HEK293 (cell line): ENCODE results near the gene ADRA2B.

Experiments
- CTCF ChIA-PET: fragments of 350-600 bp; formaldehyde crosslinking; extraction: SDS; loops from one replicate; lab custom pipeline; 2021; ENCODE audit warnings: antibody characterized with exemption; lab: Yijun Ruan, JAX
- POLR2A ChIA-PET: fragments of 300-600 bp; formaldehyde crosslinking; extraction: SDS; loops from one replicate; lab custom pipeline; 2020; ENCODE audit warnings: antibody characterized with exemption, inconsistent platforms; lab: Yijun Ruan, JAX
- H3K27ac ChIP-seq: fragments of 200-500 bp; sonication (Bioruptor generic); 2 replicates; pipeline ENCODE4 v1.5.1; 2014; ENCODE audit warnings: low read depth, low read length, control low read depth, inconsistent platforms; ENCODE audit errors: extremely low read depth
- H3K36me3 ChIP-seq, 2 experiments: fragments of 200-500 bp in 1 of 2; sonication (Bioruptor generic) in 1 of 2; 1 replicate in 1 of 2; 2 replicates in 1 of 2; pipeline ENCODE4 v1.5.1; 2014 to 2017; ENCODE audit warnings: inconsistent platforms in 2 of 2, low read length in 2 of 2; ENCODE audit not compliant: control insufficient read depth in 2 of 2, insufficient read depth in 1 of 2
- H3K4me1 ChIP-seq: fragments of 200-500 bp; sonication (Bioruptor generic); 2 replicates; pipeline ENCODE4 v1.5.1; 2014; ENCODE audit warnings: mild to moderate bottlenecking, low read length, inconsistent platforms; ENCODE audit not compliant: control insufficient read depth, insufficient read depth
- H3K4me3 ChIP-seq: 2 replicates; pipeline ENCODE4 v1.5.1; 2011; ENCODE audit warnings: low read depth, mild to moderate bottlenecking, control low read depth, low read length, moderate library complexity
- H3K9me3 ChIP-seq: fragments of 200-500 bp; sonication (Bioruptor generic); 2 replicates; pipeline ENCODE4 v1.5.1; 2014; ENCODE audit warnings: low read depth, low read length, inconsistent platforms; ENCODE audit not compliant: control insufficient read depth, insufficient read depth
- BCL6B ChIP-seq: fragments of 450-650 bp; formaldehyde crosslinking; IDR thresholded peaks from 2 replicates; pipeline ENCODE4 v1.5.1; 2017; ENCODE audit warnings: missing biosample characterization, missing genetic modification characterization
- KLF10 ChIP-seq: fragments of 450-650 bp; IDR thresholded peaks from 2 replicates; pipeline ENCODE4 v1.5.1; 2018; ENCODE audit warnings: missing biosample characterization, mild to moderate bottlenecking, missing genetic modification characterization
- KLF8 ChIP-seq: fragments of 450-650 bp; formaldehyde crosslinking; IDR thresholded peaks from 2 replicates; pipeline ENCODE4 v1.5.1; 2016; ENCODE audit warnings: missing biosample characterization, missing genetic modification characterization
- PRDM1 ChIP-seq: fragments of 450-650 bp; formaldehyde crosslinking; IDR thresholded peaks from 2 replicates; pipeline ENCODE4; 2016; ENCODE audit warnings: missing biosample characterization, missing genetic modification characterization
- SCRT2 ChIP-seq: fragments of 450-650 bp; formaldehyde crosslinking; IDR thresholded peaks from 2 replicates; pipeline ENCODE4 v1.5.1; 2016; ENCODE audit warnings: missing biosample characterization, missing genetic modification characterization
- SP2 ChIP-seq: fragments of 450-650 bp; formaldehyde crosslinking; IDR thresholded peaks from 2 replicates; pipeline ENCODE4 v1.5.1; 2016; ENCODE audit warnings: missing biosample characterization, missing genetic modification characterization
- YY1 ChIP-seq: fragments of 450-650 bp; formaldehyde crosslinking; IDR thresholded peaks from 2 replicates; pipeline ENCODE4 v1.5.1; 2018; ENCODE audit warnings: missing biosample characterization, missing genetic modification characterization
- ZNF10 ChIP-seq: fragments of 450-650 bp; formaldehyde crosslinking; IDR thresholded peaks from 2 replicates; pipeline ENCODE4 v1.5.1; 2017; ENCODE audit warnings: missing biosample characterization, missing genetic modification characterization
- ZNF18 ChIP-seq: fragments of 450-650 bp; formaldehyde crosslinking; IDR thresholded peaks from 2 replicates; pipeline ENCODE4 v1.5.1; 2016; ENCODE audit warnings: missing biosample characterization, missing genetic modification characterization
- ZNF239 ChIP-seq: fragments of 450-650 bp; formaldehyde crosslinking; IDR thresholded peaks from 2 replicates; pipeline ENCODE4 v1.5.1; 2016; ENCODE audit warnings: missing biosample characterization, missing genetic modification characterization
- ZNF24 ChIP-seq: fragments of 450-650 bp; formaldehyde crosslinking; IDR thresholded peaks from 2 replicates; pipeline ENCODE4 v1.5.1; 2016; ENCODE audit warnings: missing biosample characterization, missing genetic modification characterization
- ZNF274 ChIP-seq, 2 experiments: fragments of 200-500 bp in 1 of 2; fragments of 450-650 bp in 1 of 2; sonication (Bioruptor generic) in 1 of 2; formaldehyde crosslinking in 1 of 2; IDR thresholded peaks; 2 replicates each; pipeline versions ENCODE4 v1.5.1 to v1.6.1; 2014 to 2016; ENCODE audit warnings: borderline replicate concordance in 1 of 2, inconsistent platforms in 1 of 2, low read length in 1 of 2, missing biosample characterization in 1 of 2, missing genetic modification characterization in 1 of 2
- ZNF473 ChIP-seq: fragments of 450-650 bp; formaldehyde crosslinking; IDR thresholded peaks from 2 replicates; pipeline ENCODE4 v1.5.1; 2017; ENCODE audit warnings: missing biosample characterization, missing genetic modification characterization
- ZNF560 ChIP-seq: fragments of 450-650 bp; formaldehyde crosslinking; IDR thresholded peaks from 2 replicates; pipeline ENCODE4 v1.5.1; 2017; ENCODE audit warnings: missing biosample characterization, missing genetic modification characterization, borderline replicate concordance
- ZNF777 ChIP-seq: fragments of 450-650 bp; formaldehyde crosslinking; IDR thresholded peaks from 2 replicates; pipeline ENCODE4 v1.5.1; 2017; ENCODE audit warnings: missing biosample characterization, missing genetic modification characterization, borderline replicate concordance
- ZNF792 ChIP-seq: fragments of 450-650 bp; formaldehyde crosslinking; IDR thresholded peaks from 2 replicates; pipeline ENCODE4 v1.5.1; 2016; ENCODE audit warnings: missing biosample characterization, missing genetic modification characterization
- ZNF837 ChIP-seq: fragments of 450-650 bp; formaldehyde crosslinking; IDR thresholded peaks from 2 replicates; pipeline ENCODE4 v1.5.1; 2016; ENCODE audit warnings: missing biosample characterization, missing genetic modification characterization
- TF ChIP-seq, protein P1 (sequence below): fragments of 450-650 bp; formaldehyde crosslinking; IDR thresholded peaks from 2 replicates; pipeline ENCODE4 v1.5.1; 2016; ENCODE audit warnings: missing biosample characterization, missing genetic modification characterization, low read depth

Gene ADRA2B

GRCh38 chr2:96110621-96111256 is 5.6 kb downstream of the ADRA2B start:
- Histone ChIP-seq H3K36me3 (no peaks in the 10 kb centered on the region), H3K4me3 (no peak overlapping the region), H3K4me1 (no peaks in the 10 kb centered on the region), H3K27ac (no peak overlapping the region), H3K9me3 (no peaks in the 10 kb centered on the region)
- CTCF ChIA-PET, result interaction anchor here (0.6 to 1.3 kb wide), 6 partner anchors 8 to 817 kb away, joined by 3 to 6 read pairs (median 5); no protein-coding TSS in a partner anchor
- POLR2A ChIA-PET, result no interaction called here
- no peak for TF ChIP-seq ZNF560 (tag by site-specific recombination)
- TF ChIP-seq ZNF24, result no peak
- no peak for TF ChIP-seq ZNF777 (tag by site-specific recombination)
- no peak for TF ChIP-seq ZNF239 (tag by site-specific recombination)
- no peak for TF ChIP-seq ZNF792 (tag by site-specific recombination)
- TF ChIP-seq YY1, result no peak
- TF ChIP-seq KLF8 (tag by site-specific recombination), result no peak
- TF ChIP-seq SP2 (tag by site-specific recombination), result no peak
- no peak for TF ChIP-seq BCL6B
- no peak for TF ChIP-seq KLF10 (tag by site-specific recombination)
- no peak for TF ChIP-seq PRDM1

- Histone ChIP-seq H3K36me3 (no peaks in the 10 kb centered on the region), H3K27ac (no peak overlapping the region), H3K4me1 (no peaks in the 10 kb centered on the region), H3K9me3 (no peaks in the 10 kb centered on the region), H3K4me3 (no peak overlapping the region)
- POLR2A ChIA-PET, result no interaction called here
- TF ChIP-seq ZNF837 (tag by site-specific recombination), result no peak
- TF ChIP-seq ZNF18 (tag by site-specific recombination), result no peak
- peak; percentile 40; the same call in 1 of the 2 replicates for TF ChIP-seq SCRT2 (tag by site-specific recombination)
- CTCF ChIA-PET, result interaction anchor here (0.8 to 1.2 kb wide), 2 partner anchors 9 to 117 kb away, joined by 4 to 6 read pairs; no protein-coding TSS in a partner anchor
These were observed 6.3 kb downstream of the ADRA2B start for GRCh38 chr2:96109931-96110511.

DNA sequence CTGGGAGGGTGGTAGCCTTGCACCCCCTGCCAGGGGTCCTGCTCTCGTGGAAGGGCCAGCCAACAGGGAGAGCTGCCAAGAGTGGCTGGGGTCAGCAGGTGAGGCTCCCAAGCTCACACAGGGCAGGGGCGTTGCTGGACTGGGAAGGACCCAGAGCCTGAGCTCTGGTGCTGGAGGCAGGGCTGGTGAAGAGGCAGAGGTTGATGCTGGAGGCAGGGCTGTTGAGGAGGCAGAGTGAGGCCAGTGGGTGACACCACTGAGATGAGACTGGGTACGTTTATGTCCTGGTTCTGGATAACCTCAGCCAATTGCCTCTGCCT is 7.0 kb downstream of the ADRA2B start:
- ChIA-PET CTCF (interaction anchor here (1.1 kb wide), 1 partner anchor 87 kb away, joined by 6 read pairs; no protein-coding TSS in a partner anchor), POLR2A (no interaction called here)
- H3K4me3 ChIP-seq, result no peak overlapping the region
- H3K9me3 ChIP-seq, result no peaks in the 10 kb centered on the region
- H3K36me3 ChIP-seq, result no peaks in the 10 kb centered on the region
- TF ChIP-seq ZNF473 (tag by site-specific recombination) (no peak), ZNF10 (tag by site-specific recombination) (no peak), ZNF274 (IDR thresholded peaks at IDR 0.05; ENCODE audit: low read length) (no peak), ZNF274 (tag by site-specific recombination; IDR thresholded peaks at IDR 0.05; ENCODE audit: borderline replicate concordance) (no peak), SCRT2 (tag by site-specific recombination) (no peak)
- TF ChIP-seq, protein P1, sequence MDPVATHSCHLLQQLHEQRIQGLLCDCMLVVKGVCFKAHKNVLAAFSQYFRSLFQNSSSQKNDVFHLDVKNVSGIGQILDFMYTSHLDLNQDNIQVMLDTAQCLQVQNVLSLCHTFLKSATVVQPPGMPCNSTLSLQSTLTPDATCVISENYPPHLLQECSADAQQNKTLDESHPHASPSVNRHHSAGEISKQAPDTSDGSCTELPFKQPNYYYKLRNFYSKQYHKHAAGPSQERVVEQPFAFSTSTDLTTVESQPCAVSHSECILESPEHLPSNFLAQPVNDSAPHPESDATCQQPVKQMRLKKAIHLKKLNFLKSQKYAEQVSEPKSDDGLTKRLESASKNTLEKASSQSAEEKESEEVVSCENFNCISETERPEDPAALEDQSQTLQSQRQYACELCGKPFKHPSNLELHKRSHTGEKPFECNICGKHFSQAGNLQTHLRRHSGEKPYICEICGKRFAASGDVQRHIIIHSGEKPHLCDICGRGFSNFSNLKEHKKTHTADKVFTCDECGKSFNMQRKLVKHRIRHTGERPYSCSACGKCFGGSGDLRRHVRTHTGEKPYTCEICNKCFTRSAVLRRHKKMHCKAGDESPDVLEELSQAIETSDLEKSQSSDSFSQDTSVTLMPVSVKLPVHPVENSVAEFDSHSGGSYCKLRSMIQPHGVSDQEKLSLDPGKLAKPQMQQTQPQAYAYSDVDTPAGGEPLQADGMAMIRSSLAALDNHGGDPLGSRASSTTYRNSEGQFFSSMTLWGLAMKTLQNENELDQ (tag by site-specific recombination), result no peak
- H3K27ac ChIP-seq, result no peak overlapping the region
- no peaks in the 10 kb centered on the region for H3K4me1 ChIP-seq
